Measurements from ENCODE around the gene RAB35. TPM values are rescaled to one million over a fixed set of nuclear protein-coding genes. Genes with fewer than 3 reads are reported as not detected.

Gene RAB35
- total RNA-seq, 2 experiments from 2014 or later = 61.0 to 64.6 TPM

GRCh38 chr12:120066341-120066740, 50.2 kb downstream of the RAB35 start:
- H3K27ac Mint-ChIP-seq = no peak overlapping the region
- H3K27me3 Mint-ChIP-seq (ENCODE audit: low read depth) = no peaks in the 10 kb centered on the region
- peaks cover 15% of the 10 kb centered on the region for H3K36me3 Mint-ChIP-seq (ENCODE audit: low read depth)
- DNase-seq = no peak
- ATAC-seq = no peak
- H3K9me3 Mint-ChIP-seq (ENCODE audit: insufficient read depth) = no peaks in the 10 kb centered on the region
- H3K4me1 Mint-ChIP-seq (ENCODE audit: low read depth) = no peaks in the 10 kb centered on the region
- CTCF ChIA-PET = interaction anchor here (1.0 kb wide), 1 partner anchor 19 kb away, joined by 4 read pairs; no protein-coding TSS in a partner anchor
- POLR2A ChIA-PET = no interaction called here
- H3K4me3 Mint-ChIP-seq = no peak overlapping the region

- DNase-seq = no peak
- POLR2A ChIA-PET = no interaction called here
- no peak for ATAC-seq
- no peak overlapping the region for H3K27ac Mint-ChIP-seq
- H3K4me3 Mint-ChIP-seq = no peak overlapping the region
- CTCF ChIA-PET = interaction anchor here (1.0 to 1.7 kb wide), 3 partner anchors 11 to 22 kb away, joined by 3 to 9 read pairs (median 4); no protein-coding TSS in a partner anchor
- no peaks in the 10 kb centered on the region for H3K27me3 Mint-ChIP-seq (ENCODE audit: low read depth)
- H3K36me3 Mint-ChIP-seq (ENCODE audit: low read depth) = peaks cover 15% of the 10 kb centered on the region
- H3K9me3 Mint-ChIP-seq (ENCODE audit: insufficient read depth) = no peaks in the 10 kb centered on the region
- H3K4me1 Mint-ChIP-seq (ENCODE audit: low read depth) = no peaks in the 10 kb centered on the region
Measured at GRCh38 chr12:120065472-120065871, 51.1 kb downstream of the RAB35 start.

- peaks cover 14% of the 10 kb centered on the region for H3K36me3 Mint-ChIP-seq (ENCODE audit: low read depth)
- no peak for ATAC-seq
- H3K4me1 Mint-ChIP-seq (ENCODE audit: low read depth) = no peaks in the 10 kb centered on the region
- DNase-seq = no peak
- H3K9me3 Mint-ChIP-seq (ENCODE audit: insufficient read depth) = no peaks in the 10 kb centered on the region
- H3K27me3 Mint-ChIP-seq (ENCODE audit: low read depth) = no peaks in the 10 kb centered on the region
- H3K27ac Mint-ChIP-seq = no peak overlapping the region
- POLR2A ChIA-PET = interaction anchor here (0.7 kb wide), 1 partner anchor 74 kb away, joined by 3 read pairs; no protein-coding TSS in a partner anchor
- CTCF ChIA-PET = interaction anchor here (0.9 to 1.7 kb wide), 4 partner anchors 9 to 23 kb away, joined by 3 to 9 read pairs (median 3); no protein-coding TSS in a partner anchor
- H3K4me3 Mint-ChIP-seq = no peak overlapping the region
Measured at GRCh38 chr12:120064054-120064940, 52.3 kb downstream of the RAB35 start.

- CTCF ChIA-PET = interaction anchor here (1.0 to 1.5 kb wide), 2 partner anchors 15 to 76 kb away, joined by 3 read pairs; no protein-coding TSS in a partner anchor
- Mint-ChIP-seq H3K4me3 (no peak overlapping the region), H3K36me3 (ENCODE audit: low read depth) (peaks cover 12% of the 10 kb centered on the region), H3K27ac (no peak overlapping the region), H3K27me3 (ENCODE audit: low read depth) (no peaks in the 10 kb centered on the region), H3K4me1 (ENCODE audit: low read depth) (no peaks in the 10 kb centered on the region), H3K9me3 (ENCODE audit: insufficient read depth) (no peaks in the 10 kb centered on the region)
- DNase-seq (no peak), ATAC-seq (no peak)
- POLR2A ChIA-PET = no interaction called here
Measured at GRCh38 chr12:120062976-120063579, 53.5 kb downstream of the RAB35 start.

GRCh38 chr12:120061575-120062214, 54.9 kb downstream of the RAB35 start:
- Mint-ChIP-seq H3K27ac (no peak overlapping the region), H3K4me3 (no peak overlapping the region), H3K27me3 (ENCODE audit: low read depth) (no peaks in the 10 kb centered on the region), H3K9me3 (ENCODE audit: insufficient read depth) (no peaks in the 10 kb centered on the region), H3K36me3 (ENCODE audit: low read depth) (peaks cover 15% of the 10 kb centered on the region), H3K4me1 (ENCODE audit: low read depth) (no peaks in the 10 kb centered on the region)
- ATAC-seq (no peak), DNase-seq (no peak)
- ChIA-PET POLR2A (no interaction called here), CTCF (no interaction called here)

- Mint-ChIP-seq H3K27ac (no peak overlapping the region), H3K4me3 (no peak overlapping the region), H3K9me3 (ENCODE audit: insufficient read depth) (no peaks in the 10 kb centered on the region), H3K36me3 (ENCODE audit: low read depth) (peaks cover 8% of the 10 kb centered on the region), H3K4me1 (ENCODE audit: low read depth) (peaks cover 1% of the 10 kb centered on the region), H3K27me3 (ENCODE audit: low read depth) (no peaks in the 10 kb centered on the region)
- CTCF ChIA-PET = no interaction called here
- DNase-seq (no peak), ATAC-seq (no peak)
- POLR2A ChIA-PET = no interaction called here
Measured at GRCh38 chr12:120060717-120061116, 55.8 kb downstream of the RAB35 start.

GRCh38 chr12:120060196-120060595, 56.4 kb downstream of the RAB35 start:
- no peak overlapping the region for H3K27ac Mint-ChIP-seq
- H3K9me3 Mint-ChIP-seq (ENCODE audit: insufficient read depth) = no peaks in the 10 kb centered on the region
- ATAC-seq = no peak
- no peak for DNase-seq
- peaks cover 8% of the 10 kb centered on the region for H3K36me3 Mint-ChIP-seq (ENCODE audit: low read depth)
- ChIA-PET CTCF (interaction anchor here (0.7 kb wide), 1 partner anchor 9 kb away, joined by 3 read pairs; no protein-coding TSS in a partner anchor), POLR2A (interaction anchor here (0.6 kb wide), 1 partner anchor 374 kb away, joined by 3 read pairs; no protein-coding TSS in a partner anchor)
- H3K27me3 Mint-ChIP-seq (ENCODE audit: low read depth) = no peaks in the 10 kb centered on the region
- no peak overlapping the region for H3K4me3 Mint-ChIP-seq
- peaks cover 3% of the 10 kb centered on the region for H3K4me1 Mint-ChIP-seq (ENCODE audit: low read depth)

- POLR2A ChIA-PET = interaction anchor here (0.7 kb wide), 1 partner anchor 48 kb away, joined by 3 read pairs; no protein-coding TSS in a partner anchor
- Mint-ChIP-seq H3K4me3 (no peak overlapping the region), H3K27me3 (ENCODE audit: low read depth) (no peaks in the 10 kb centered on the region), H3K27ac (no peak overlapping the region), H3K4me1 (ENCODE audit: low read depth) (peaks cover 10% of the 10 kb centered on the region), H3K36me3 (ENCODE audit: low read depth) (peaks cover 9% of the 10 kb centered on the region), H3K9me3 (ENCODE audit: insufficient read depth) (no peaks in the 10 kb centered on the region)
- DNase-seq (no peak), ATAC-seq (no peak)
- CTCF ChIA-PET = interaction anchor here (1.4 kb wide), 1 partner anchor 68 kb away, joined by 5 read pairs; the partner anchor contains the start of gene BICDL1
Measured at GRCh38 chr12:120056739-120057138, 59.8 kb downstream of the RAB35 start.

GRCh38 chr12:120055231-120056000, 61.1 kb downstream of the RAB35 start:
- ChIA-PET CTCF (interaction anchor here (1.3 kb wide), 1 partner anchor 10 kb away, joined by 3 read pairs; no protein-coding TSS in a partner anchor), POLR2A (no interaction called here)
- Mint-ChIP-seq H3K36me3 (ENCODE audit: low read depth) (peaks cover 9% of the 10 kb centered on the region), H3K4me3 (no peak overlapping the region), H3K4me1 (ENCODE audit: low read depth) (peaks cover 10% of the 10 kb centered on the region), H3K27ac (no peak overlapping the region), H3K27me3 (ENCODE audit: low read depth) (no peaks in the 10 kb centered on the region), H3K9me3 (ENCODE audit: insufficient read depth) (no peaks in the 10 kb centered on the region)
- no peak for ATAC-seq
- no peak for DNase-seq

GRCh38 chr12:120054293-120054692, 62.3 kb downstream of the RAB35 start:
- Mint-ChIP-seq H3K4me3 (no peak overlapping the region), H3K4me1 (ENCODE audit: low read depth) (peaks cover 10% of the 10 kb centered on the region), H3K9me3 (ENCODE audit: insufficient read depth) (no peaks in the 10 kb centered on the region), H3K36me3 (ENCODE audit: low read depth) (peaks cover 9% of the 10 kb centered on the region), H3K27me3 (ENCODE audit: low read depth) (no peaks in the 10 kb centered on the region), H3K27ac (no peak overlapping the region)
- DNase-seq (no peak), ATAC-seq (no peak)
- ChIA-PET CTCF (interaction anchor here (1.3 kb wide), 1 partner anchor 11 kb away, joined by 3 read pairs; no protein-coding TSS in a partner anchor), POLR2A (no interaction called here)

GRCh38 chr12:120051535-120051934, 65.0 kb downstream of the RAB35 start:
- Mint-ChIP-seq H3K36me3 (ENCODE audit: low read depth) (peaks cover 7% of the 10 kb centered on the region), H3K27me3 (ENCODE audit: low read depth) (no peaks in the 10 kb centered on the region), H3K4me1 (ENCODE audit: low read depth) (peaks cover 20% of the 10 kb centered on the region), H3K9me3 (ENCODE audit: insufficient read depth) (no peaks in the 10 kb centered on the region), H3K4me3 (no peak overlapping the region), H3K27ac (no peak overlapping the region)
- DNase-seq (no peak), ATAC-seq (no peak)
- ChIA-PET POLR2A (no interaction called here), CTCF (interaction anchor here (0.9 kb wide), 1 partner anchor 63 kb away, joined by 3 read pairs; the partner anchor contains the start of gene BICDL1)
